Measurements from ENCODE around the gene NCOR2.

NCOR2 gene

GRCh38 chr12:124566997-124567672, at the start of gene NCOR2:
Gene NCOR2, minus strand, starts transcription at chr12:124567612. Its CDS starts 72,361 bp downstream, at chr12:124495251.
- DNase-seq: no peak

DNA sequence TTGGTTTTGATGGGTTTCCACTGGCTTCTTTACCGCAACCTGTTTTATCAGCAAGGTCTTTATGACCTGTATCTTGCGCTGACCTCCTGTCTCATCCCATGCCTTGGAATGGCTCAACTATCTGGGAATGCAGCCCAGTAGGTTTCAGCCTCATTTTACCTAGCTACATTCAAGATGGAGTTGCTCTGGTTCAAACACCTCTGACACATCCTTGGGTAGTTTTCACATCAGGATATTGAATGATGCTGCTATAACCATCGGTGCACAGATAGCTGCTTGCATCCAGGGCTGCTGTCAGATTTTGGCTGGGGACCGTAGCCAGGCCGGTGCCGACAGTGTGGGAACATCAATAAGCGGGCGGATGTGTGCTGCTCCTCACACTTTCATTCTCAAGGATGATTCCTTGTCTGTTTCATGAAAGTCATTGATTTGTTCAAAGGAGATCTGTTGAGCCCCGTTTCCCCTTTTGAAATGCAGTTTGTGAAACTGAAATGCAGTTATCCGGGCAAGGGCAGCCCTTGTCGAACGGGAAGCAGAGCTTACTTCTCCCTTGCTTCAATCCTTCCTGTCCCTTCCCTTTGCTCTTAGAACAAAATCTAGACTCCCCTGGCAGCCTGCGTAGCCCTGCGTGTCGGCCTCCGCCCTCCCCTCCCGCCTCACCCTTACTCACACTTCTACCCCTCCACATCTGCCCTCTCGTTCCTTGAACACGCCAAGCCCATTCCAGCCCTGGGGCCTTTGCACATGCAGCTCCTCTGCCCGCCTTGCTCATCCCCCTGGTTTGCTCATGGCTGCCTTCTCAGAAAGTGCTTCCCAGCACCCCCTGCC, 49.2 kb upstream of the NCOR2 start:
- no peak for DNase-seq

DNA sequence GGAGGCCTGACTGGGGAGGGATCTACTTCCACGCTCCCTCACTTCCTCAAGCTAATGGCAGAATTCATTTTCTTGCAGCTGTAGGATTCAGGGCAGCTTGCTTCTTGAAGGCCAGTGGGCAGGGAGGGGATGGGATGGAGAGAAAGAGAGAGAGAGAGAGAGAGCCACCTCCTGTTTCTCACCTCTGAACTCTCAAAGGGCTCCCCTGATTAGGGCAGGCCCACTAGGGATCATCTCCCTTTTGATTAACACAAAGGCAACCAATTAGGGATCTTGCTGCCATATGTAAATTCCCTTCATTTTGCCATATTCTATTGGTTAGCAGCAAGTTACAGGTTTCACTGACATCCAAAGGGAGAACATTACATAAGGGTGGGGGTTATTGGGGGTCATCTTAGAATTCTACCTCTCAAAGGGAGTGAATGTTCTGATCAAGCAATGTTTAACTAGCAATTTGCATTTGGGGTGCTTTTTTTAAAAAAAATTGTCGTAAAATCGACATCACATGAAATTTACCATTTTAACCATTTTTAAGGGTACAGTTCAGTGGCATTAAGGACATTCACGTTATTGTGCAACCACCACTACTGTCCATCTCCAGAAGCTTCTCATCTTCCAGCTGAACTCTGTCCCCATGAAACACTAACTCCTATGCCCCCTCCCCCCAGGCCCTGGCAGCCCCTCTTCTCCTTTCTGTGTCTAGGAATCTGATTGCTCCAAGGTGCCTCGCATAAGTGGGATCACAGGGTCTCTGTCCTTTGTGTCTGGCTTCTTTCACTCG, 47.3 kb upstream of the NCOR2 start:
- DNase-seq: no peak

DNA sequence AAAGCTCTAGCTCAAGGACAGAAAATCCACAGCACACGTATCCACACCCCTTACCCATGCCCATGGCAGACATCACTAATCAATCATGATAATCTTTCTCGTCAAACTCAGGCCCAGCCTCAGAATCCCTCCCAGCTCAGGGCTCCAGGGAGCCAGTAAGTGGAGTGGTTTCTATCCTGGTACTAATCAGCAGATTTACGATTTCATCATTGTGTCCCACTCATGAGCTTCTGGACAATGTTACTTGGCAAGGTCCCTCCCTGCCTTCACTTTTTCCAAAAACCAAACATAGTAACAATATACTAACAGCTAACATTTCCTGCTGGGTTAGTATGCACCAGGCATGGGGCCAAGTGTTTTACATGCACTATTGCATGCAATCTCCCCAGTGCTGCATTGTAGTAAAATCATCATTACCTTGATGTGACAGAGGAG, 45.8 kb upstream of the NCOR2 start:
- DNase-seq: peak; percentile 26

GRCh38 chr12:124612410-124612680, 44.9 kb upstream of the NCOR2 start:
- DNase-seq: no peak

DNA sequence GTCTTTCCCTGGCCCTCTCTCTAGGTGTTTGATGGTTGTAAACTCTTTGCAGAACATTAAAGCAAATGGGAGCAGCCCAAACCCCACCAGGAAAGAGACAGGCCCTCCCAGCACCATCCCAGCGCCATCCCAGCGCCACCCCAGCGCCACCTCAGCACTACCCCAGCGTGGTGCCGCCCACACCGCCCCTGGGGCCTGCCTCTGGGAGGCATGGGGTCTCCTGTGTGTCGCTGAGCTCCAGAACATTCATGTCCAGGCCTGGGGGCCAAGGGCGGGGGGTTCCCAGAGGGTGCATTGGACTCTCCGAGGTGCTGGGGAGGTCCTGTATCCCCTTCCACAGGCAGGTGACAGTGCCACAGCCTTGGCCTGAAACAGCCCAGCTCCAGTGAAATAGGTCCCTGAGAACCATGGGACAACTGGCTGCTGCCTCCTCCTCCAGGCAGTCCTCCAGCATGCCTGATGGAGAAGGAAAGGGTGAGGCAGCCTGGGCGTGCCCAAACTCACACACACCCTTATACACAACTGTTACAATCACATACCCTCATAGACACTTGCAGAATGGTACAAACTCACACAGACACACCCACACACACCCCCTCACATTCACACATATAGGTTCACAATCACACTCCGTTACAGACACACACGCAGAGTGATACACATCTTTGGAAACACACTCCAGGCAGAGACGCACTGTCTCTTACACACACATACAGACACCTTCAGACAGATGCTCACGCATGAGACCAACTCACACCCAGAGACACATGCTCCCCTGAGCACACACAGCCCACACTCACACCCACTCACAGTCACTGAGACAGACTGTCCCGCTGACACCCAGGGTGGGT, 44.4 kb upstream of the NCOR2 start:
- no peak for DNase-seq

GRCh38 chr12:124610629-124611558, 43.5 kb upstream of the NCOR2 start:
- DNase-seq: no peak

- DNase-seq: no peak
Observed at GRCh38 chr12:124610021-124610612, 42.7 kb upstream of the NCOR2 start.

- peak; percentile 70 for DNase-seq
Observed at GRCh38 chr12:124609041-124609989, 41.9 kb upstream of the NCOR2 start.

GRCh38 chr12:124608450-124608870, 41.0 kb upstream of the NCOR2 start:
- DNase-seq: no peak

- DNase-seq: no peak
Observed at GRCh38 chr12:124607681-124608425, 40.4 kb upstream of the NCOR2 start.

- no peak for DNase-seq
Observed at GRCh38 chr12:124605883-124606774, 38.7 kb upstream of the NCOR2 start.

GRCh38 chr12:124605150-124605882, 37.9 kb upstream of the NCOR2 start:
- DNase-seq: no peak

DNA sequence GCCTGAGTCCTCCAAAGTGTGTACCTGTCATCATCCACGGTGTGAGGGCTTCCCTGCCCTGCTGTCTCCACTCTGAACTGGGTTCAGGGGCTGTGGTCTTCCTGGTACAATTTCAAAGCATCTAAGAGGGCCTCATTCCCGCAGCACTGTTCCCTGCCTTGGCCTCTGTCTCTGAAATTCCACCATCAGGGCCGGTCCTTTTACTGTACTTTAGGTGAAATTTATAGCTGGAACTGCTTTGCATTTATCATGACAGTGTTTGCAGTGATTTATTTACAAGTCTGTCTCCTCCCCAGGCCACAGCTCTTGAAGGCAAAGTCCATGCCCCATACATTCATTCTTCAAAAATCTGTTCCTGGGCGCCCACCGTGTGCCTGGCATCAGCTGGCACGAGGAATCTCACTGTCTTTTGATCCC, 36.9 kb upstream of the NCOR2 start:
- DNase-seq: no peak

DNA sequence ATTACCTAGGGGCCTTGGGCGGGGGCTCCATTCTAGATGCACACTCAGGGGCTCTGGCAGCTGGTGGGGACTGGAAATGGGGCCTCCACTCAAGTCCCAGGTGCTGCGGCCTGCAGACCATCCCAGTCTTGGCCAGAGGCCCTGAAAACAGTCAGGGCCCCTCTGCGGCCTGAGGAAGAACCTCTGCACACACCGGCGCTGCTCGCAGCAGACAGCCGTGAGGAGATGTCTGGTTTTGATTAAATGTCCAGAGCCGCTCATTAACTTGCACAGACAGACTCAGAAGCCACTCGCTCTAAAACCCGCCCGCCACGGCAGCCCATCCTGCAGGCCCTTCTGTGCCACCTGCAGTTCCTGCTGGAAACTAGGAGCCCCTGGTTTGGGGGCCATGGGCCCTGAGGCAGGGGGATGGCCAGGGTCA, 36.4 kb upstream of the NCOR2 start:
- DNase-seq: no peak

GRCh38 chr12:124603100-124603541, 35.7 kb upstream of the NCOR2 start:
- no peak for DNase-seq

GRCh38 chr12:124601706-124602105, 34.3 kb upstream of the NCOR2 start:
- DNase-seq: no peak

All from NCI-H2081 treated with DMSO at 0.1 percent for 48 hours (cell line).